Measurements from ENCODE around the gene RBM14.

RBM14 gene

DNA sequence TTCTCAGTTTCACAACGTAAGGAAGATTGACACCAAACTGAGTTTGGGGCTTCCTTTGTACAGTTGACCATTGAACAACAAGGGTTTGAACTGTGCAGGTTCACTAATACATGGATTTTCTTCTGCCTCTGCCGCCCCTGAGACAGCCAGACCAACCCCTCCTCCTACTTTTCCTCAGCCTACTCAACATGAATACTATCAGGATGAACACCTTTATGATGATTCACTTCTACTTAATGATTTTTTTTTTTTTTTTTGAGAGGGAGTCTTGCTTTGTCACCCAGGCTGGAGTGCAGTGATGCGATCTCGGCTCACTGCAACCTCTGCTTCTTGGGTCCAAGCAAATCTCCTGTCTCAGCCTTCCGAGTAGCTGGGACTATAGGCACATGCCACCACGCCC, 36.7 kb downstream of the RBM14 start:
- DNase-seq (ENCODE audit: low spot score), result no peak
- in situ Hi-C loops (cut with MboI; ENCODE audit: low sequenced_read_pairs, unreplicated experiment), result no loop called here
- TF ChIP-seq, protein P1, sequence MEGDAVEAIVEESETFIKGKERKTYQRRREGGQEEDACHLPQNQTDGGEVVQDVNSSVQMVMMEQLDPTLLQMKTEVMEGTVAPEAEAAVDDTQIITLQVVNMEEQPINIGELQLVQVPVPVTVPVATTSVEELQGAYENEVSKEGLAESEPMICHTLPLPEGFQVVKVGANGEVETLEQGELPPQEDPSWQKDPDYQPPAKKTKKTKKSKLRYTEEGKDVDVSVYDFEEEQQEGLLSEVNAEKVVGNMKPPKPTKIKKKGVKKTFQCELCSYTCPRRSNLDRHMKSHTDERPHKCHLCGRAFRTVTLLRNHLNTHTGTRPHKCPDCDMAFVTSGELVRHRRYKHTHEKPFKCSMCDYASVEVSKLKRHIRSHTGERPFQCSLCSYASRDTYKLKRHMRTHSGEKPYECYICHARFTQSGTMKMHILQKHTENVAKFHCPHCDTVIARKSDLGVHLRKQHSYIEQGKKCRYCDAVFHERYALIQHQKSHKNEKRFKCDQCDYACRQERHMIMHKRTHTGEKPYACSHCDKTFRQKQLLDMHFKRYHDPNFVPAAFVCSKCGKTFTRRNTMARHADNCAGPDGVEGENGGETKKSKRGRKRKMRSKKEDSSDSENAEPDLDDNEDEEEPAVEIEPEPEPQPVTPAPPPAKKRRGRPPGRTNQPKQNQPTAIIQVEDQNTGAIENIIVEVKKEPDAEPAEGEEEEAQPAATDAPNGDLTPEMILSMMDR (IDR thresholded peaks at IDR 0.05; ENCODE audit: borderline replicate concordance, control extremely low read depth, extremely low read depth, insufficient read depth, missing control alignments), result no peak

DNA sequence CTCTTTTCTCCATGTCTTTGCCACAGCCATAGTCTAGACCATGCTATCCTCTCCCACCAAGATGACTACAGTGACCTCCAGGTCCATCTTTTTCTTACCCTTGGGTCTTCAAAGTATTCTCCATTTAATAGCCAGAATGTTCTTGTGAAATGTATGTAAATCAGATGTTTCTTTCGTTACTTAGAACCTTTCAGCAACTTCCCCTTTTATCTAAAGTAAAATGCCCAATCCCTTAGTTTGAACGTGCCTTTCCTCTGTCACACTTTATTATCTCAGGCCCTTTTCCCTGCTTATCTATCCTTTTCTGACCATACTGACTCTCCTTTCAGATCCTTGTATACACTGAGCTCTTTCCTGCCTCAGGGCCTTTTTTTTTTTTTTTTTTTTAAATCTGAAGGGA, 43.3 kb downstream of the RBM14 start:
- in situ Hi-C loops (cut with MboI; ENCODE audit: low sequenced_read_pairs, unreplicated experiment), result loop anchor here (10.0 kb wide), 1 partner anchor 255 kb away; no protein-coding TSS in a partner anchor
- TF ChIP-seq, protein P1 (IDR thresholded peaks at IDR 0.05; ENCODE audit: borderline replicate concordance, control extremely low read depth, extremely low read depth, insufficient read depth, missing control alignments), result no peak
- DNase-seq (ENCODE audit: low spot score), result no peak

DNA sequence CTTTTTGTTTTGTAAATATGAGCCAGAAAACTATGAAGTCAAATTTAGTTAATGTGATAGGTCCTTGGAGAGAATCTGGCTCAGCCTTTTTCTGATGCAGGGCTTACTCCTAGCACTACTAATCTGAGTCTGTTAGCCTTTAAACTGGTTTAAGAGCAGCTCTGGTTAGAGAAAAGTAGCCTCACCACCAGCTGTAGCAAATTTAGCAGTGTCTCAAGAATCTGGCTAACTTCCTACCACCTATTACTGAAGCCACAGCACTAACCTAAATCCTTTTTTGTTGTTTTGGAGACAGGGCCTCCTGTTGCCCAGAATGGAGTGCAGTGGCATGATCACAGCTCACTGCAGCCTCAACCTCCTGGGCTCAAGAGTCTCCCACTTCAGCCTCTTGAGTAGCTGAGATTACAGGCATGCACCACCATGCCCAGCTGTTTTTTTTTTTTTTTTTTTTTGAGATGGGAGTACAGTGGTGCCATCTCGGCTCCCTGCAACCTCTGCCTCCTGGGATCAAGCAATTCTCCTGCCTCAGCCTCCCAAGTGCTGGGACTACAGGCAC, 47.4 kb downstream of the RBM14 start:
- in situ Hi-C loops (cut with MboI; ENCODE audit: low sequenced_read_pairs, unreplicated experiment), result loop anchor here (10.0 kb wide), 1 partner anchor 259 kb away; no protein-coding TSS in a partner anchor
- TF ChIP-seq, protein P1 (IDR thresholded peaks at IDR 0.05; ENCODE audit: borderline replicate concordance, control extremely low read depth, extremely low read depth, insufficient read depth, missing control alignments), result no peak
- DNase-seq (ENCODE audit: low spot score), result no peak

DNA sequence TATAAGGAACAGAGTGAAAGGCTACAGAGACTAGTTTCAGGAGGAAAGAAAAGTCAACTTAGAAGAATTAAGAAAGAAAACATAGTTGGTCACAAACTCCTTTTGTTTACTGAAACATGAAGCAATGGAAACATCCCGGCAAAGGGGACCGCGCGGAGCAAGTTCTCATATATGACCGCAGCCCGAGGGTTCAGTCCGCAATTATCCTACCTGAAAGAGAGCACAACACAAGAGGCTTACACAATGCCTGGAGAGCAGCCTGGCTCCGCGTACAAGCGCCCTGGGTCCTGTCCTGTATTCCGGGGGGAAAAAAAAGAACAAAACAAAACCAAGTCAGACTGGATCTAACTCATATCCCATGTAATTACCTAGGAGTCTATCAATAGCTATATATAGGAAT, 48.9 kb downstream of the RBM14 start:
- DNase-seq (ENCODE audit: low spot score), result no peak
- TF ChIP-seq, protein P1 (IDR thresholded peaks at IDR 0.05; ENCODE audit: borderline replicate concordance, control extremely low read depth, extremely low read depth, insufficient read depth, missing control alignments), result no peak
- in situ Hi-C loops (cut with MboI; ENCODE audit: low sequenced_read_pairs, unreplicated experiment), result loop anchor here (10.0 kb wide), 1 partner anchor 261 kb away; no protein-coding TSS in a partner anchor

DNA sequence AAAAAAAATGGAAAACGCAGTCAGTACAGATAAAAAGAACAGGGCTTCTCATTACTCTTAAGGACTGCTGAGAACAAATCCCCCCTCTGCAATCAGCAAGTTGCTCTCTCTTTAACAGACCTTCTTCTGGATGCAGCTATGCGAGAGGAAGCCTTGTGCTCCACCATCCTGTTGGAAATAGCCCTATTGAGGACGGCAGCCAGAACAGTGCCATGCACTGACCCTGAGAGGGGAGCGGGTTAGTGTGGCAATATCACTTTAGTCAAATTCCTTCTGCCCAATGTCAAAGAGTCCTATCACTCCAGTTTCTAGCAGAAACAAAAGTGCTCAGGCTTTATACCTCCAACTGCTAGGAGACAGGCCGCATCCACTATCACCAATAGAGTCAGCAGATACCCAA, 54.4 kb downstream of the RBM14 start:
- DNase-seq (ENCODE audit: low spot score), result no peak
- TF ChIP-seq, protein P1 (IDR thresholded peaks at IDR 0.05; ENCODE audit: borderline replicate concordance, control extremely low read depth, extremely low read depth, insufficient read depth, missing control alignments), result no peak
- in situ Hi-C loops (cut with MboI; ENCODE audit: low sequenced_read_pairs, unreplicated experiment), result no loop called here

DNA sequence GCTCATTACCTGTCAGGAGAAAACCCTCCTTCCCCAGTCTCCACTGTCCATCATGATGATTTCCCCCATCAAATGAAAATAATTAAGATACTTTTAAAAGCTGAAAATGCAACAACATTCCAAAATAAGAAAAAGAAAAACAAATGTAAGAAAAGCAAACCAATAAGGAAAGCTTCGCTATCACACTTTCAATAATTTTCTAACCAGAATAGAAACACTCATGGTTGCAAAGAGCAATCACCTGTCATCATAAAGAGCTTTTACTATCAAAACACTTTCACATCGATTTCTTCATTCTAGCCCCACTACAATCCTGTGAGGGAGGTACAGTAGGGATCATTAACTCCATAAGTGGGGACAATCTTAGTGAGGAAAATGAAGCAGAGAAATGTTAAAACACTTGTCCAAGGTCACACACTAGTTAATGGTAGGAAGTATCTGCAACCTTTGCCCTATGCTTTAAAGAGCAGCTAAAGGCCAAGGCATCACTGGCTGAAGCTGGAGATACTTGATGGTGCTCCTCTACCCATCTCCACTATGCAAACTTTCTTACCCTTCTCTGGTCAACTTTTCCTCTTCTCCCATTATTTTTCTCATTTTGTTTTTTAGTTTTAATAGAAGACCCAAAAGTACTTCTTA, 58.7 kb downstream of the RBM14 start:
- in situ Hi-C loops (cut with MboI; ENCODE audit: low sequenced_read_pairs, unreplicated experiment), result no loop called here
- no peak for DNase-seq (ENCODE audit: low spot score)
- TF ChIP-seq, protein P1 (IDR thresholded peaks at IDR 0.05; ENCODE audit: borderline replicate concordance, control extremely low read depth, extremely low read depth, insufficient read depth, missing control alignments), result no peak
